Stimulated activated CD8-positive, alpha-beta memory T cell treated with anti-CD3 and anti-CD28 coated beads, Interleukin-15, amount 100 ng/mL, for 1 hour (primary cell): ENCODE data around the gene POLR3E.

Experiments used
- DNase-seq: peaks from one replicate; pipeline ENCODE4 v3.0.0-alpha.2; 2020; ENCODE audit warnings: low read depth

Gene POLR3E

GRCh38 chr16:22317001-22317530, 19.9 kb downstream of the POLR3E start:
- DNase-seq, result no peak

GRCh38 chr16:22317625-22318024, 20.4 kb downstream of the POLR3E start:
- DNase-seq, result no peak

- peak; percentile 28 for DNase-seq
These were observed 21.6 kb downstream of the POLR3E start for GRCh38 chr16:22318690-22319358.

GRCh38 chr16:22320572-22321339, 23.5 kb downstream of the POLR3E start:
- no peak for DNase-seq

- peak; percentile 35 for DNase-seq
These were observed 24.3 kb downstream of the POLR3E start for GRCh38 chr16:22321340-22322001.

GRCh38 chr16:22322021-22322471, 24.8 kb downstream of the POLR3E start:
- DNase-seq, result no peak

- DNase-seq, result no peak
These were observed 25.5 kb downstream of the POLR3E start for GRCh38 chr16:22322741-22323140.

- no peak for DNase-seq
These were observed 26.2 kb downstream of the POLR3E start for GRCh38 chr16:22323173-22323958.

GRCh38 chr16:22323959-22324786, 27.0 kb downstream of the POLR3E start:
- DNase-seq, result no peak

GRCh38 chr16:22324787-22325597, 27.8 kb downstream of the POLR3E start:
- no peak for DNase-seq

GRCh38 chr16:22325598-22326368, 28.6 kb downstream of the POLR3E start:
- no peak for DNase-seq

- no peak for DNase-seq
These were observed 29.1 kb downstream of the POLR3E start for GRCh38 chr16:22326369-22326652.

GRCh38 chr16:22326771-22327445, 29.7 kb downstream of the POLR3E start:
- DNase-seq, result no peak

- no peak for DNase-seq
These were observed 30.2 kb downstream of the POLR3E start for GRCh38 chr16:22327446-22327775.

- DNase-seq, result no peak
These were observed 31.0 kb downstream of the POLR3E start for GRCh38 chr16:22328081-22328725.

GRCh38 chr16:22329199-22329695, 32.0 kb downstream of the POLR3E start:
- DNase-seq, result no peak

- DNase-seq, result no peak
These were observed 33.1 kb downstream of the POLR3E start for GRCh38 chr16:22330326-22330725.

- DNase-seq, result no peak
These were observed 36.3 kb downstream of the POLR3E start for GRCh38 chr16:22333457-22333994.
